ENCODE data around the gene MAS1.

DNA sequence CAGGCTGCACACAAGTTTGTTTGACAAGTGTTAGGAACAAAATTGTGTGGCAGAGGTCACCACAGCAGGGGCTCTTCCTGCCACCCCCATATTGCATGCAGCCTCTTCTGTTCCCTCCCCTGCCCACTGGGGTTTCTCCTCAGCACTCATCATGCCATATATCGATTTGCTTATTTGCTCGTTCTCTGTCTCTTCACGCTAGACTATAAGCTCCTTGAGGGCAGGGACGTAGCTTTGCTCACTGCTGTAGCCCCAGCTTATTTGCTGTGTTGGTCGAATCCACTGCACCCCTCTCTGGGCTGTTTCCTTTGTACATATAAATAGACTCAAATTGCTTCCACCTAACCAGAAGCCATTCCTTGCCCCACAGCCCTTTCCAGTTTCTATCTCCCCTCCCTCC lies 19.6 kb downstream of the MAS1 start:
- TF ChIP-seq, protein P1, sequence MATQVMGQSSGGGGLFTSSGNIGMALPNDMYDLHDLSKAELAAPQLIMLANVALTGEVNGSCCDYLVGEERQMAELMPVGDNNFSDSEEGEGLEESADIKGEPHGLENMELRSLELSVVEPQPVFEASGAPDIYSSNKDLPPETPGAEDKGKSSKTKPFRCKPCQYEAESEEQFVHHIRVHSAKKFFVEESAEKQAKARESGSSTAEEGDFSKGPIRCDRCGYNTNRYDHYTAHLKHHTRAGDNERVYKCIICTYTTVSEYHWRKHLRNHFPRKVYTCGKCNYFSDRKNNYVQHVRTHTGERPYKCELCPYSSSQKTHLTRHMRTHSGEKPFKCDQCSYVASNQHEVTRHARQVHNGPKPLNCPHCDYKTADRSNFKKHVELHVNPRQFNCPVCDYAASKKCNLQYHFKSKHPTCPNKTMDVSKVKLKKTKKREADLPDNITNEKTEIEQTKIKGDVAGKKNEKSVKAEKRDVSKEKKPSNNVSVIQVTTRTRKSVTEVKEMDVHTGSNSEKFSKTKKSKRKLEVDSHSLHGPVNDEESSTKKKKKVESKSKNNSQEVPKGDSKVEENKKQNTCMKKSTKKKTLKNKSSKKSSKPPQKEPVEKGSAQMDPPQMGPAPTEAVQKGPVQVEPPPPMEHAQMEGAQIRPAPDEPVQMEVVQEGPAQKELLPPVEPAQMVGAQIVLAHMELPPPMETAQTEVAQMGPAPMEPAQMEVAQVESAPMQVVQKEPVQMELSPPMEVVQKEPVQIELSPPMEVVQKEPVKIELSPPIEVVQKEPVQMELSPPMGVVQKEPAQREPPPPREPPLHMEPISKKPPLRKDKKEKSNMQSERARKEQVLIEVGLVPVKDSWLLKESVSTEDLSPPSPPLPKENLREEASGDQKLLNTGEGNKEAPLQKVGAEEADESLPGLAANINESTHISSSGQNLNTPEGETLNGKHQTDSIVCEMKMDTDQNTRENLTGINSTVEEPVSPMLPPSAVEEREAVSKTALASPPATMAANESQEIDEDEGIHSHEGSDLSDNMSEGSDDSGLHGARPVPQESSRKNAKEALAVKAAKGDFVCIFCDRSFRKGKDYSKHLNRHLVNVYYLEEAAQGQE (IDR thresholded peaks at IDR 0.05) = no peak
- no peak for TF ChIP-seq CTCF (IDR thresholded peaks at IDR 0.05; ENCODE audit: low read depth, low read length, missing input control)

Measured in liver (tissue), 2 donors.